HG02885 (cell line): ENCODE measurements around the gene SETBP1.

Experiments used
- ATAC-seq: cut with Tn5 transposase; IDR thresholded peaks from one replicate; pipeline ENCODE4 v1.9.1; 2021; ENCODE audit warnings: mild to moderate bottlenecking; ENCODE audit not compliant: unreplicated experiment, poor library complexity

SETBP1 gene

DNA sequence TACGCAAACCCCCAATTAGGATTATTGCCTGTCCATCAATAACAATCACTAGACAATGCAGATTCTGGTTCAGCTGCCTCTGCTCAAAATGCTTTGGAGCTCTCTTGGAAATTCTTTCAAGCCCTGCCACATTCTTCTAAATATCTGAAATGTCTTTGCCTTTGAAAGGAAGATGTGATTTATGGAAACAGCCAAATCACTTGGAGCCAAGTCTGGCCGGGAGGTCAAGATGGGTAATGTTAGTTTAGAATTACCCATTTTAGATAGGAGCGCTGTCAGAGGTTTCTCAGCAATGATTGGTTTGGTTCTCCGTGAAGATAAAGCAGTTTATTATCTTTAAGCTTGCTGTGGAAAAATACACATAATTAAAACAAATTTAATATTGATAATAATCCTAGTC, 306.7 kb downstream of the SETBP1 start:
- ATAC-seq: no peak

DNA sequence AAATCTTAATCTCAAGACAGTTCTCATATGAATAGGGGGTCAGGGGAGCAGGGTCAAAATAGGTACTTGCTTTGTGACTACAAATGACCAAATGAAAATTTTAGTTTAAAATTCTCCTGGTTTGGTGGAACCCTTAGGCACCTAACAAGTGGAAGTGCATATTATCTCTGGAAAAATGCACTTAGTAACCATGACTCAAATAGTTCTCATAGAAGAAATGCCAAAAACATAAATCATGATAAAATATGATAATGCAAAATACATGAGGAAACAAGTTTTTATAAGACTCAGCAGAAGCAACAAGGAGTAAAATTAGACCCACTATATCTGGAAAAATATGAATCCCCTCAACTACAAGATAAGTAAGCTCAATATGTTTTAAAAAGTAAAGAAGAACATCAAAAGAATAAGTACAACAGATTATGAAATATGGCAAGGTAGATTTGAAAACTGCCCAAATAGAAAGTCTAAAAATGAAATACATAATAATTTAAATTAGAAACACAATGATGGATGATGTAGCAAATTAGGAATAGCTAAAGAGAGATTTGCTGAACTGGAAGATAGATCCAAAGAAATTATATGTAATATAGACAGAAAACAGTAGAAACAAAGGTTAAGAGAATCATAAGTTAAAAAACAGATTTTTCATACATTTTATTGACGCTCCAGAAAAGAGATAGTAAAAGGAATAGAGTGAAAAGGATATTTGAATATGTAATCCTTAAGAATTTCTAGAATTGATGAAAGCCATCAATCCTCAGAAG, 308.3 kb downstream of the SETBP1 start:
- no peak for ATAC-seq

DNA sequence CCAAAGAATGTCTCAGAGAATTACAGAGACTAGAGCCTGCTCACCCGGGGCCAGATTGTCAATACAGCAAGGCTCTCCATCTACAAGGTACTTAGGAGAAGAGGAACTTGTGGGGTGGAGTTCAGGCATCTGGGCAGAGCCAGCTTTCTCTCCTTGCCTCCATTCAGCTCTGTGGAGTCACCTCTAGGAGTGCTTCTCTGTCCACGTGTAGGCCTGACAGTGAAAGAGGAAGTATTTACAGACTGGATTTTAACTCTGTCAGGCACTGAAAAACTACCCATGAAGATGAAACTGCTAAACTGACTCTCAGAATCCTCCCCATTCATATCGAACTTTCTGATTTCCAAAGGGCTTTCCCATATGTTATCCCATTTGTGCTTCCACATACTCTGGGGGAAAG, 315.6 kb downstream of the SETBP1 start:
- peak; percentile 91 for ATAC-seq

DNA sequence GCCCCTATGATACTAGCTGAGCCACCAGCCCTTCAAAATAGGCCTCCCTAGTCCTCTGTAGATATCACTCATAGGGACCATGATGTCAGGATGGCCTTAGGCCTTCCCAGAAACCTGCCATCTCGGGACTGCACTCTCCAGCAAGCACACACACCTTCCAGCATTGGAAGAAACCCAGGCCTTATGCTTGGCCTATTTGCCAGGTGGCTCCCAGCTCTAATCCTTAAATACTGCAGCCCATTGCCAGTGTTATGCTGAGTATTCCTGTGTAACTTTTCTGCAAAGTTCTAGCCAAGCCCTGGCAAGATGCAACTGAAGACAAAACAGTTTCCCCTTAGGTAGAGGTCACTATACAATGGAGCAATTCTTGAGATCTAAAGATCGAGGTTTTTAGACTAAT, 316.5 kb downstream of the SETBP1 start:
- no peak for ATAC-seq

DNA sequence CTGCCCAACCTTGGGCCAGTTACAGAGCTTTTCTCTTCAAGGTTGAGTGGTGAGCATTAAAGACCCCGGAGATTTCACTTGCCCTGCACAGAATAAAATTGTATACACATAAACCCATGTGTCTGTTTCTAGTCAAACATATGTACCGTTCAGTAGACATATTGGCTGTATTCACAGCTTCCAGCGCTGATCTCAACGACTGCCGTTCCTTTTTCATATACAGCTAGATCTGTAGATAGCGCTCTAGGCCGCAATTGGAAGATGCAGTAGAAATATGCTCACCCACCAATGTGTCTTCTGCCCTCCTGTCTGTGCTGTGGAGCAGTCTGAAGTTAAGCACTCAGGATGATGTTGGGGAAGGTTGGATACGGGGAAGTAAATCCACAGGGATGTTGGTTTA, 317.7 kb downstream of the SETBP1 start:
- no peak for ATAC-seq

DNA sequence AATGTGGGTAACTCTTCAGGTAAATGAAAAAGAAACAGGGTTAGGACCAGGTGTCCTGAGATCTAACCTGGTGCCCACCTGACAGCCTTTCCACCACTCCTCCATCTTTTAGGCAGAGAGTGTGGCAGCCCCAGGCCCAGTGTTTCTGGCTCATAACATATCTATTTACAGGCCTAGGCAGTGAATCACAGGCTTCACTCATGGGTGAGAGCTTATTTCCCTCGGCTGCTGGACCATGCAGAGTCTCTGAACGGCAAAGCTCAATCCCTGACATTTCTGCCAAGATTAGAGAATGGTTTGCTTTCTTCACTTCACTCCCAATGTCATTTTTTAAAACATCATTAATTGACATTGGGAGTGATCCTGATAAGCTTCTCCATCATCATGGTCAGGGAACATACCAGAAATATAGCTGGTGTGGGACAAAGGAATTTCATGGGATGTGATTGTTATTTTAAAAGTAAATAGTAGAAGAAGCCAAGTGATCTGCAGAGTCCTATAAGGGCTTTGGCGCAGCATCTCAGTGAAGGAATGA, 323.9 kb downstream of the SETBP1 start:
- ATAC-seq: no peak

DNA sequence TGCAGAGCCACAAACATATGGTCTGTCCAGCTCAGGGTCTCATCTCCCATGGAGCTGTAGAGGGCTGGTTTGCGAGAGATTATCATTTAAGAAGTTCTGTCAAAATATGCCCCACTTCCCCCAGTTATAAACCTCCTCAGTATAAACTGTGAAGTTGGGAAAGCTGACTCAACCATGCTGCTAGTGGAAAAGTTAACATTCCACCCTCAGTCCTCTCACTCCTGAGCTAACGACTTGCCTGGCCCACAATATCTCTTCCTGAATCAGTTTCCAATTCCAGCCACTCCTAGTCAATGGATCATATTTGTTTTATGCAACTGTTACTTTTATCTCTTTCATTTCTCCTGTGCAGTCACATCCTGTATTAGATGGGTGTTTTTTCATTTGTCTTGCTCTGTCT, 326.2 kb downstream of the SETBP1 start:
- no peak for ATAC-seq

DNA sequence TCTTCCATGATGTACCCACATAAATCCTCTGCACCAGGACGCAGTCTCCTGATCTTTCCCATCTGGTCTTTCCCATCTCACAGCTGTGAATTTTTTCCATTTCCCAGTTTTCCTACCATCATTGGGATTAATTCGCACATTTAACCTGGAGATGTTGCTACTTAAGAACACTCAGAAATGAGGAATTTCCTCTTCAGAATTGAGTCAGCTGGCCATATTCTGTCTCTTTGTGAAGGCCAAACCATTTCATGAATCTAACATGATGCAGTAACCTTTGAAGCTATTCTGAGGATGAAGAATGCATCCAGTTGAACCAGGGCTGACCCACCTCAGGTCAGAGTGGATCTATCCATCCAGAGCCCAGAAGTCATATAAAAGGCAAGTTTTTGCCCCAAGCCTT, 326.8 kb downstream of the SETBP1 start:
- no peak for ATAC-seq

DNA sequence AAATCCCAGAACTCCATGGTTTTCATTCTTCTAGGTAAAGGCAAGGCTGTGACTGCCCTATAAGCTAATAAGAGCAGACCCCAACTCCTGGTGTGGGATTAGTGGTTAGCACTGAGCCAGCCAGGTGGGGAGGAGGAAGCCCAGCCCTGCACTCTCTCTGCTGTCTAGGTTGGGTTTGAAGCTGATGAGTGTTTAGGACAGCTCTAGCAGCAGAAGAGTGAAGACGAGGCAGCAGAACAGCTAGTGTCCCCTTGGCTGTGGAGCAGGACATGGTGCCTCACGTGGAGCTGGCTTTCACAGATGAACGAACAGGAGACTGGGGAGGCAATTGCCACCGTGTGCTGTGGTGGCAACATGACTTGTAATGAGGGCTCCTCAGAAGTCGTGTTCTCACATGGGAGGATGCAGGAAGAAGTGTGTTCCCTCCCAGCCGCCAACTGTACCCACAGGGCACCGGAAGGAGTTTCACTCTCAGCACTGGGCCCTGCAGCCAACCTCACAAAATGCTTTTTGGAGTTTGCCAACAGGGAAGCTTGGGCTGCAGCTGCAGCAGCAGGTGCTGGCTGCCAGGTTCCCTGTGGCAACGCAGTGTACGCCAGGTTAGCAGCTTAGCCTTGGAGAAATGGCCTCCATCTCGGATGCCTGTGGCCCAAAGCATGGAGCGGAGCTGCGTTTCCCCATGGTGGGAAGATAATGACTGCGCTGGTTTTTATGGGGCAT, 328.2 kb downstream of the SETBP1 start:
- ATAC-seq: no peak

DNA sequence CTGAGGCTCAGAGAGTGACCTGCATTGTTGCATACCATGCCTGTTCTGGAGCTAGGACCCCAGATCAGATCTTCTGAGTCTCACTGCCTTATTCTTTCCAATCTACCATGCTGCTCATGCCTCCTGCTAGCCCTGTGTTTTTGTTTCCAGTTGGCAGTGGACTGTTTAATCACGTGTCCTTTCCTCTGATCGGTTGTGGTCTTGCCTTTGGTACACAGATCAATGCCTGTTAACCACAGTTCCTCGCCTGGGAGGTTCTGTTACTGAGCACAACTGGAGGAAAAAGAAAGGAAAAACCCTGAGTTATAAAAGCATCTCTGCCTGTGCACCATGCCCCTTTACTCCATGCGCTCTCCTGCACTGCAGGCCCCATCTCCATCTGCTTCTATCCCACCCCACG, 329.1 kb downstream of the SETBP1 start:
- no peak for ATAC-seq

DNA sequence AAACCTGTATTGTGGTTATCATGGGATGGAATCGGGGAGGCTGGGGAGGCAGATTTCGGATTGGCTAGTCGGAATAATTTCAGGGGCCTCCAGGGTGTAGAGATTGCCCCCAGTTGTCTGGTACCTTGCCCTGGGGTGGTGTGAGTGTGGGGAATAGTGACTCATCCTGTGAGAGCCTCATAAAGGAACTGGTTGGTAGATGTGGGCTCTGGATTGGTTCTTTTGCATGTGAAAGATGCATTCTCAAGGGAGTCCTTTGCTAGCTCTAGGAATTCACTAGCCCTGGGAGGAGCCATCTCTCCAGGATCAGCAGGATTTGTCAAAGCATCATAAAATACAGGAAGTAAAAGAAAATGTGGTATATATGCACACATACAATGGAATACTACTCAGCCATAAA, 331.6 kb downstream of the SETBP1 start:
- no peak for ATAC-seq

DNA sequence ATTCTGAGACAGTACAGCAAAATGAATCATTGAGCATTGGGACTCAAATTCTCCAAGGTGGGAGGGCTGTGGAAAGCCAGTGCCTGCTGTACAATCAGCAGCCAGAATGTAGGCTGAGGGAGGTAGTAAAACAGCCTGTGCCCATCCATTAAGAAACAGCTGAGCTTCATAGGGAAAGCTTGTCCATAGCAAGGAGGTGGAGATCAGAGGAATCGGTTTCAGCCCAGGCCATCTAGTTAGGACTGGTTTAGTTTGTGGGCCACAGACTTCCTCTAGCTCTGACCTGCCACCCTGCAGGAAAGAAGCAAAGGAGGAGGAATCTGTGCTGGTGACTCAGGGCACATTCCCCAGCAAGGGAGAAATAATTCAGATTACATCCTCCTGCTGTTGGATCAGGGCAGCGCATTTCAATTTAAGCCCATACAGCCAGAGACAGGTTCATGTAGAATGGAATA, 333.4 kb downstream of the SETBP1 start:
- no peak for ATAC-seq

DNA sequence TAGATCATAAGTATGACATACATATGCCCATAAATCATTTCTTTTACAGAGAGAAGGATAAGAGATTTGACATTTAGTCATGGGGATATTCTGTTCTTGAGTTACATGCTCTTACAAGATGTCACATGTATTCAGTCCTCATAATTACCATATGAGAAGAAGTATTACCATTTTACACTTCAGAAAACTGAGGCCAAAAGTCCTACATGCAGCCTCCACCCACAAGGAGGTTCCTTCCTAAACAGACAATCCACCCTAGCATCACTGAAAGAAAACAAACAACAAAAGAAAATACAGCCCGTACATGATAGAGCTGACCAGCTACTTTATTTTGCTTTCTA, 335.1 kb downstream of the SETBP1 start:
- no peak for ATAC-seq

DNA sequence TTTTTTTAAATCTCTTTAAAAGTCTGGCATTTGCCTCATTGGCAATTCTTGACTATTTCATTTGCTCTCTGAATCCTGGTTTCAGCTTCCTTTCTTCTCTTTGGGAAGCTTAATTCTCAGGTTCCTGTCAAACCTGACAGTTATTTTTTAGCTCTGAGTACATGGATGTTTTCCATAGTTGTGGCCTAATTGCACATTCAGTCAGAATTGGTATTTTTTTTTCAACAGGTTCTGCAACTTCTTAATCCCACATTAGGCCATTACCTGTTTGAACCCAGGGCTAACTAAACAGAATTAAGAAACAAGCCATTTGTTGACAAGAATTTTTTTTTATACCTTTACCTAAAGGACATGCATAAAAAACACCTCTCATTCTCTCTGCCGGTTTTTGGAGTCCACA, 338.8 kb downstream of the SETBP1 start:
- ATAC-seq: no peak

DNA sequence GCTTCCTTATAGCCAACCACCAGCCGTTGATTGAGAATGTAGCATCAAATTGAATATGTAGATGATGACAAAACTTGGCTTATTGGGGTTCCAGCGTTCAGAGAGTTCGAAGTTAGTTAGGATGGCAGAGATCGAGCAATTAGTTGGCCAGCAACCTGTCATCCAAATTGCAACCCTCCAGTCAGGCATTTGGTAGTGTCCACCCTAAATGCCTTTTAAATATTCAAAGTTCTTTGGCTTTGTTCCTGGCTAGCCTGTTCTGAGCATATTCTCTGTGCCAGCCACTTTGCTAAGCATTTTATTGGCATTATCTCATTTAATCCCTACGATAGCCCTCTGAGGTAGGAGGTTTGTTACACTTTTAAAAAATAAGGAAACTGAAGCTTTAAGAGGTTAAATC, 342.8 kb downstream of the SETBP1 start:
- no peak for ATAC-seq

DNA sequence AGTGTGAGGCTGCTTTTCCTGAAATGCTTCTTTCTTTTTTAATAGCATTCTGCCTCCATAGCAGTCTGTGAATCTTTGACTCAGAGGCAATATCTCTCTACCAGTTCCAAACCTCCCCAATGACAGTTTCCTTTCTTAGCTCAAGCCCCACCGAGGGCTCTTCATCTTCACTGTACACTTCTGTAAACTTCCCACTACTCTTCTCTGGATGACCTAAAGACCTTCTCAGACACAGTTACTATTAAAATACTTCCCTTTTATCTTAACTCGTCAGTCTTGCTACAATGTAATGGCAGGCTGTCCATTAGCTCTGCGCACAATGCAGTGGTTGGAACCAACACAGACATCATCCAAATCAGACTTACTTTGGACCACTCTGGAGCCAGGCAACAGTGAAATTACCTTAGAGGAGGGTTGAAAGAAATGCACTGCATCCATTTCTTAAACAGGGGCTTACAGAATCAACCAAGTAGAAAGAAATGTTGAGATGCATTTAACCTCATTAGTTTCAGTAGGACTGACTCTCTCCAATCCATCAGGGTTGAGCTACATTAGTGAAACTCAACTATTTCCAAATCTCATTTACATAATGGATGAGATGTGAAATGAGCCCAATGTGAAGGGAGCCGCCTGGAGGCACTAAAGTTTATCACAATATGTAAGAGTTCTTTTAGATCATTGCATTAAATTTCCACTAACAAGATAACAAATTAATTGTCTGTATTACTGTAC, 343.8 kb downstream of the SETBP1 start:
- ATAC-seq: peak; percentile 57

DNA sequence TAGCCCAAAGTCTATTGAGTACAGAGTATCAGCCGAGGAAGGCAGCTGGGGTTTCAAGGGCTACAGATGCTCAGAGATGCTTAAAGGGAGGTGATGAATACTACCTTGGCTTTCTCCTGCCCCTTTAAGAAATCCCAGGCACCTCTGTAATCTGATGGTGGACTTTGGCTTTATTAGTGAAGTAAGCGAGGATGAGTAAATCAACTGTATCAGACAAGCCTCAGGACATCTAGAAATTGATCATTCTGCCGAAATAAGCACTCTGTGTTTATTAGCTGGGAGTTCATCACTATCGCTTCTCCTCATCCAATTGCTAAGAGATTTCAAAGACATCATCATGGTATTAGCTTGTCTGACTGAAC, 344.4 kb downstream of the SETBP1 start:
- ATAC-seq: peak; percentile 9

DNA sequence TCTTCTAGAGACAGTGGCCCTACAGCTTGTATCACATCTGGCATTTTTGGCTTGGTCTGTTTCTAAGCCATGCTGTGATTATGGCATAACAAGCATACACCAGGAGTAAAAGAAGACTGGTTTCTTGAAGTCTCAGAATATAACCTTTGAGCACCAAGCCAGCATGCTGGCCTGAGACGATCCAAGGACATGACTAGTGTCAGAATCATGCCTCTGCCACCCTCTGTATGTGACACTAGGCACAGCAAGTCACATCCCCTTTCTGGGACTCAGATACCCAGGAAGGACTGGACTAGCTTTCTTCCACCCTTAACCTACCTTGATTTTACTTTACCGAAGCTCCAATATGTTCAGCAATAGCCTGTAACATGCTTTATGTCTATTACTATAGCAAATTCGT, 345.5 kb downstream of the SETBP1 start:
- ATAC-seq: no peak

DNA sequence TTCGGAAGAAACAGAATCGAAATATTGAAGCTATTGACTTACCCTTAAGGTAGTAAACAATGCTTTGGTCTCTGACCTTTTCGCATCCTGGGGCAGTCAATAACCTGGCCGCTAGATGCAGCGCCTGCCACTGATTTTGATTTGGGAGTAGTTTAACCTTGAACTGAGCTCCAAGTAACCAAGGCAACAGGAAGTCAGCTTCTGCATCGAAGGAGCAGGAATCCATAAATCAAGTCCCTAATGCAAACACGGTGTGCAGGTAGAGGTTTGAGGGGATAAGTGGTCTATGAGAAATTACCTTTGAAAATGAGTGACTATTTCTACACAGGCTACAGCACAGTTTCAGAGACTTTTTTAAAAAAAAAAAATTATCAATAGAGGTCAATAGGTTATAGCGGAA, 353.5 kb downstream of the SETBP1 start:
- ATAC-seq: no peak

DNA sequence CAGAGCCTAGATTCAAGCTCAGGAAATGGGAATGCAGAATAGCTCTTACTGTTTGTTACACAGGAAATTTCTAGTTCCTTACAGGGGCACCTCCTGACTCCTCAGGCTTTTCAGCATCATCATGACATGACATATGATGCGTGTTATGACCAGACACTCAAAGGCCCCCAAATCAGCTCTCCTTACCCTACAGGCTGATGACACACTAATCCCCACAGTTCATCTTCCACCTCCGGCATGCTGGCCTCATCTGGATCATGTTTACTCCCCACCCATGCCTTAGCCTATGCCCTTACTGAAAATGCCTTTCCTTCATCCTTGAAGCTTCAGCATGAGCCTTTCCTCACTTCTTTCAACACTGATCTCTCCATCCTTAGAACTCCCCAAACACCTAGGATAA, 356.9 kb downstream of the SETBP1 start:
- ATAC-seq: no peak

DNA sequence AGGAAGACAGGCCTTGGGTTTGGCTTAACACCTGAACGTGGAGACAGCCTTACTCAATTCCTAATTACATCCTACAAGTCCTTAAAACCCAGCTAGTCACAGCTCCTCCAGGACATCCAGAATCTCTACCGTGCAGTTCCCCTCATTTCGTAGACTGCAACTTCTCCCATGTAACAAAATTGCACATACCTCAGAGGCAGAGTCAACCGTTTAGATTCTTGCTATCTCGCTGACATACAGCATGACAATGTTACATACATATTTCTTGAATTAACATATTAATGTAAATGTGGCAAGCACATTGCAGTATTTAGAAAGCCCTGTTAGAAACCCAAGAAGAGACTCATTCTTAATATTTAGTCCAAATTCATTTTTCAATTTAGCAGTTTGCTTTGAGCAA, 358.7 kb downstream of the SETBP1 start:
- no peak for ATAC-seq
